Measurements from ENCODE around the gene HNRNPUL2.

HNRNPUL2 gene

GRCh38 chr11:62671608-62672389, 55.5 kb downstream of the HNRNPUL2 start, which contains the start of the genes LBHD1 and UQCC3:
LBHD1 (minus strand) TSS chr11:62672267; CDS start chr11:62670031, 2,236 bp downstream.
UQCC3 (plus strand) TSS chr11:62671673; CDS start chr11:62671746, 73 bp downstream.
- DNase-seq (ENCODE audit: extremely low read depth in 1 of 2, low read depth in 1 of 2): peak; percentile 52 to 68

- DNase-seq (ENCODE audit: extremely low read depth in 1 of 2, low read depth in 1 of 2): no peak
These were observed 56.0 kb downstream of the HNRNPUL2 start for GRCh38 chr11:62671236-62671607.

- DNase-seq (ENCODE audit: extremely low read depth in 1 of 2, low read depth in 1 of 2): no peak
These were observed 57.7 kb downstream of the HNRNPUL2 start for GRCh38 chr11:62669420-62670161.

GRCh38 chr11:62667460-62667859, 59.8 kb downstream of the HNRNPUL2 start:
- DNase-seq (ENCODE audit: extremely low read depth in 1 of 2, low read depth in 1 of 2): no peak

- no peak for DNase-seq (ENCODE audit: extremely low read depth in 1 of 2, low read depth in 1 of 2)
These were observed 60.9 kb downstream of the HNRNPUL2 start for GRCh38 chr11:62666259-62666926.

GRCh38 chr11:62665599-62666258, 61.5 kb downstream of the HNRNPUL2 start:
- DNase-seq (ENCODE audit: extremely low read depth in 1 of 2, low read depth in 1 of 2): peak in 1 of 2 donors; percentile 62

GRCh38 chr11:62665075-62665598, 62.1 kb downstream of the HNRNPUL2 start, which contains the start of the genes C11orf98 and CSKMT:
C11orf98 (minus strand) TSS chr11:62665210; CDS start chr11:62665169, 41 bp downstream.
CSKMT (plus strand) TSS chr11:62665312; CDS start chr11:62665880, 568 bp downstream.
- peak; percentile 92 to 93 for DNase-seq (ENCODE audit: extremely low read depth in 1 of 2, low read depth in 1 of 2)

- peak in 1 of 2 donors; percentile 44 for DNase-seq (ENCODE audit: extremely low read depth in 1 of 2, low read depth in 1 of 2)
These were observed 62.7 kb downstream of the HNRNPUL2 start for GRCh38 chr11:62664405-62665074.

Measured in stimulated activated CD8-positive, alpha-beta memory T cell treated with anti-CD3 and anti-CD28 coated beads, Interleukin-7, amount 100 ng/mL, for 48 hours (primary cell).